A673 (cell line): ENCODE data around the gene TMEM243.

Experiments used
- EZH2 ChIP-seq: fragments of 200-600 bp; sonication (generic); IDR thresholded peaks from 2 replicates; pipeline ENCODE4 v1.6.1; 2017; ENCODE audit warnings: borderline replicate concordance, low read depth, mild to moderate bottlenecking, mixed read lengths, antibody characterized with exemption, low read length; ENCODE audit not compliant: poor library complexity, severe bottlenecking
- TF ChIP-seq, protein P1 (sequence below): fragments of 300-800, 200-600 bp; sonication (generic); conservative IDR thresholded peaks from 2 replicates; pipeline ENCODE4 v1.5.1; 2017; ENCODE audit warnings: low read depth, mild to moderate bottlenecking, antibody characterized with exemption, low read length, moderate library complexity, mixed read lengths

DNA sequence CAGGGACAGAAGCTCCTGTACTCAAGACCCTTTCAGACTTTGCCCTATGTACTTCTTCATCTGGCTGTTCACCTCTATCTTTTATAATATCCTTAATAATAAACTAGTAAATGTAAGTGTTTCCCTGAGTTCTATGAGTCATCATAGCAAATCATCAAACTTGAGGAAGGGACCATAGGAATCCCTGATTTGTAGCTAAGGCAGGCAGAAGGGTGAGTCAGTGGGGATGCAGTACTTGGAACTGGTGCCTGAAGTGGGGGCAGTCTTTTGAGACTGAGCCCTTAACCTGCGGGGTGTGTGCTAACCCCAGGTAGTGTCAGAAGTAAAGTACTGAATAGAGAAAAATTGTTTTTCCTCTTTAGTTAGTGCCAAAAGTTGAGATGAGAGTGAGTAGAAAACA is 6.2 kb upstream of the TMEM243 start:
- TF ChIP-seq, protein P1, sequence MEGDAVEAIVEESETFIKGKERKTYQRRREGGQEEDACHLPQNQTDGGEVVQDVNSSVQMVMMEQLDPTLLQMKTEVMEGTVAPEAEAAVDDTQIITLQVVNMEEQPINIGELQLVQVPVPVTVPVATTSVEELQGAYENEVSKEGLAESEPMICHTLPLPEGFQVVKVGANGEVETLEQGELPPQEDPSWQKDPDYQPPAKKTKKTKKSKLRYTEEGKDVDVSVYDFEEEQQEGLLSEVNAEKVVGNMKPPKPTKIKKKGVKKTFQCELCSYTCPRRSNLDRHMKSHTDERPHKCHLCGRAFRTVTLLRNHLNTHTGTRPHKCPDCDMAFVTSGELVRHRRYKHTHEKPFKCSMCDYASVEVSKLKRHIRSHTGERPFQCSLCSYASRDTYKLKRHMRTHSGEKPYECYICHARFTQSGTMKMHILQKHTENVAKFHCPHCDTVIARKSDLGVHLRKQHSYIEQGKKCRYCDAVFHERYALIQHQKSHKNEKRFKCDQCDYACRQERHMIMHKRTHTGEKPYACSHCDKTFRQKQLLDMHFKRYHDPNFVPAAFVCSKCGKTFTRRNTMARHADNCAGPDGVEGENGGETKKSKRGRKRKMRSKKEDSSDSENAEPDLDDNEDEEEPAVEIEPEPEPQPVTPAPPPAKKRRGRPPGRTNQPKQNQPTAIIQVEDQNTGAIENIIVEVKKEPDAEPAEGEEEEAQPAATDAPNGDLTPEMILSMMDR = no peak
- no peak for TF ChIP-seq EZH2
